HG03095 (cell line): ENCODE results near the gene IMMT.
"Not testable (repeated sequence)": the region's sequence is repeated elsewhere in the genome, so short reads cannot be mapped to it uniquely, and the experiment has no call there.

Experiments used
- ATAC-seq: cut with Tn5 transposase; IDR thresholded peaks from one replicate; pipeline ENCODE4 v1.9.1; 2021; ENCODE audit warnings: moderate library complexity; ENCODE audit not compliant: unreplicated experiment

The IMMT gene

GRCh38 chr2:86202336-86202692, 7.1 kb upstream of the IMMT start:
- no peak for ATAC-seq

- no peak for ATAC-seq
These were observed 6.5 kb upstream of the IMMT start for GRCh38 chr2:86201671-86202335.

- not testable (repeated sequence) for ATAC-seq
These were observed 5.3 kb upstream of the IMMT start for GRCh38 chr2:86200564-86200963.

- no peak for ATAC-seq
These were observed 4.5 kb upstream of the IMMT start for GRCh38 chr2:86199834-86200177.

- no peak for ATAC-seq
These were observed 636 bp upstream of the IMMT start for GRCh38 chr2:86195808-86196387.

- ATAC-seq = no peak
These were observed 559 bp downstream of the IMMT start for GRCh38 chr2:86194751-86195054.

- ATAC-seq = no peak
These were observed 1.2 kb downstream of the IMMT start for GRCh38 chr2:86193901-86194567.

- ATAC-seq = no peak
These were observed 5.4 kb downstream of the IMMT start for GRCh38 chr2:86189782-86190416.

- no peak for ATAC-seq
These were observed 8.8 kb downstream of the IMMT start for GRCh38 chr2:86186431-86186830.

GRCh38 chr2:86185517-86186212, 9.6 kb downstream of the IMMT start:
- no peak for ATAC-seq

GRCh38 chr2:86176597-86176996, 18.7 kb downstream of the IMMT start:
- no peak for ATAC-seq

- ATAC-seq = no peak
These were observed 19.4 kb downstream of the IMMT start for GRCh38 chr2:86175828-86176227.

- ATAC-seq = no peak
These were observed 20.8 kb downstream of the IMMT start for GRCh38 chr2:86174445-86174844.

GRCh38 chr2:86172610-86173009, 22.7 kb downstream of the IMMT start:
- ATAC-seq = no peak

- no peak for ATAC-seq
These were observed 24.0 kb downstream of the IMMT start for GRCh38 chr2:86171295-86171694.

GRCh38 chr2:86170449-86170848, 24.8 kb downstream of the IMMT start:
- ATAC-seq = no peak

GRCh38 chr2:86160156-86160952, 34.9 kb downstream of the IMMT start:
- no peak for ATAC-seq

- ATAC-seq = no peak
These were observed 37.0 kb downstream of the IMMT start for GRCh38 chr2:86158286-86158685.

- no peak for ATAC-seq
These were observed 38.2 kb downstream of the IMMT start for GRCh38 chr2:86157009-86157556.

GRCh38 chr2:86150502-86150901, 44.8 kb downstream of the IMMT start:
- no peak for ATAC-seq

GRCh38 chr2:86147793-86148192, 47.5 kb downstream of the IMMT start:
- no peak for ATAC-seq
